DMS79 treated with DMSO at 0.1 percent for 48 hours (cell line): ENCODE results near the gene SEC22B.
"Not testable (repeated sequence)": the region's sequence is repeated elsewhere in the genome, so short reads cannot be mapped to it uniquely, and the experiment has no call there.

Experiments
- DNase-seq: peaks from one replicate; lab custom pipeline; 2025; lab: John Stamatoyannopoulos, UW

Gene SEC22B

GRCh38 chr1:120116094-120116493 lies 60.2 kb downstream of the SEC22B start:
- not testable (repeated sequence) for DNase-seq

- not testable (repeated sequence) for DNase-seq
Observed at GRCh38 chr1:120113134-120113533, 63.2 kb downstream of the SEC22B start.

- not testable (repeated sequence) for DNase-seq
Observed at GRCh38 chr1:120112212-120112611, 64.1 kb downstream of the SEC22B start.

- not testable (repeated sequence) for DNase-seq
Observed at GRCh38 chr1:120111771-120112170, 64.5 kb downstream of the SEC22B start.

DNA sequence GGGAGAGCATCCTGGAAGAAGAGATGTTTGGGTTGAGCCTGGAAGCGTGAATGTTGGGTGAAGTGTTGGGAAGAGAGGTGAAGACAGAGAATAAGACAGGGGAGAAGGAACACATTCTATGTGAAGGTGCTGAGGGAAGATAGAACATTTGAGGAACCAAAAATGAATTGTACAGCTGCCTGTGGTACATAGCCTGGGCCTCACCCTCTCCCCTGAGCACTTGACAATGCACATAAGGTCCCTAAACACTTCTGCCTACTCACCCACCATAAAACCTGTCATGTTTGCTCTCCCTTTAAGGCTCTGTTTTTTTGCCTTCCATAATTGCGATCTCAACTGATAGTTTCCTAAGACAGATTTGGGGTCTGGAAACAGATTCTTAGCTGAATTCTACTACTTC lies 65.3 kb downstream of the SEC22B start:
- DNase-seq = not testable (repeated sequence)

DNA sequence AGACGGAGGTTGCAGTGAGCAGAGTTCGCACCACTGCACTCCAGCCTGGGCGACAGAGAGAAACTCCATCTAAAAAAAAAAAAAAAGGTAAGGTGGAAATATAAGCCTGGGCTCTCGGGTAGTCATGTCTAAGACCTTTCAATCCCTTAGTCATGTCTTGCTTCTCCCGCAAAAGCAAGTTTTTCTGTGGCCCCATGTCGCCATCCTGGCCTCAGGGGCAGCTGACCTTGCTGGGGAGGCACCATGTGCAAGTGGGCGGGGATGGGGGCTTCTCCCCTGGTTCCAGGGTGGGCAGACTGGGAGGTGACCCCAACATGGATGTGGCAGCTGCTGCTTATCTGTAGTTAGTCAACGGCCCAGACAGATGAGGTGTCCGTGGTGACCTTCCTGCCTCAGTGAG lies 66.7 kb downstream of the SEC22B start:
- DNase-seq = not testable (repeated sequence)

- not testable (repeated sequence) for DNase-seq
Observed at GRCh38 chr1:120109180-120109579, 67.1 kb downstream of the SEC22B start.

DNA sequence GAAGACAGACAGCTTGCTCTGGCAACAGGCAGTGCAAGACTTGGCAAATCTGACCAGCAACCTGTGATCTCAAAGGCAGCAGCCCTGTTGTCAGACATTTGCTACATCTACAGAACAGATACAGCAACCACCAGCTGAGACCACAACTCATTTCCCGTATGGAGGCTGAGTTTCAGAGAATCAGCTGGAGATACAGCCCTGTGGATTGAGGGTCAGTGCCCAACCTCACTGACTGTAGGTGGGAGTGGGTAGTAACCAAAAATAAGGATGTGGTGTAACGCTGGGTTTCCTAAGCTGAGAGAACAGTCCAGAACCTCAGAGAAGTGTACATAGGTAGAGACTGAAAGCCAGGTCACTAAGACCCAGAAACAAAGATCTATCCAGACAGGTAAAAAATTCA lies 71.0 kb downstream of the SEC22B start:
- DNase-seq = not testable (repeated sequence)

GRCh38 chr1:120103768-120104167 lies 72.6 kb downstream of the SEC22B start:
- not testable (repeated sequence) for DNase-seq

- DNase-seq = not testable (repeated sequence)
Observed at GRCh38 chr1:120101593-120101992, 74.7 kb downstream of the SEC22B start.
